GM08714 (cell line): ENCODE measurements around the gene CABCOCO1.

Source experiments
- H3K4me3 ChIP-seq: fragments of 200-500 bp; sonication (Bioruptor generic); 2 replicates; pipeline ENCODE4 v1.5.1; 2014; ENCODE audit warnings: mild to moderate bottlenecking, low read length, inconsistent platforms
- ZNF274 ChIP-seq: IDR thresholded peaks from 2 replicates; pipeline ENCODE4 v1.6.1; 2012; ENCODE audit warnings: mild to moderate bottlenecking, low read depth, low read length

CABCOCO1 gene

GRCh38 chr10:61632057-61632670 is 30.6 kb upstream of the CABCOCO1 start:
- no peak for TF ChIP-seq ZNF274

GRCh38 chr10:61633665-61634064 is 29.1 kb upstream of the CABCOCO1 start:
- no peak for TF ChIP-seq ZNF274
- no peak overlapping the region for H3K4me3 ChIP-seq

More at GRCh38 chr10:61632057-61632670, 30.6 kb upstream of the CABCOCO1 start:
- no peak overlapping the region for H3K4me3 ChIP-seq

GRCh38 chr10:61634746-61635145 is 28.0 kb upstream of the CABCOCO1 start:
- H3K4me3 ChIP-seq: no peak overlapping the region

GRCh38 chr10:61635471-61635870 is 27.3 kb upstream of the CABCOCO1 start:
- TF ChIP-seq ZNF274: no peak
- H3K4me3 ChIP-seq: no peak overlapping the region

More at GRCh38 chr10:61634746-61635145, 28.0 kb upstream of the CABCOCO1 start:
- TF ChIP-seq ZNF274: no peak

- no peak for TF ChIP-seq ZNF274
These were observed 26.8 kb upstream of the CABCOCO1 start for GRCh38 chr10:61635932-61636331.

GRCh38 chr10:61639952-61640351 is 22.8 kb upstream of the CABCOCO1 start:
- H3K4me3 ChIP-seq: no peak overlapping the region
- no peak for TF ChIP-seq ZNF274

More at GRCh38 chr10:61635932-61636331, 26.8 kb upstream of the CABCOCO1 start:
- no peak overlapping the region for H3K4me3 ChIP-seq

- H3K4me3 ChIP-seq: no peak overlapping the region
- no peak for TF ChIP-seq ZNF274
These were observed 21.9 kb upstream of the CABCOCO1 start for GRCh38 chr10:61640856-61641255.

GRCh38 chr10:61642150-61642571 is 20.6 kb upstream of the CABCOCO1 start:
- no peak overlapping the region for H3K4me3 ChIP-seq

GRCh38 chr10:61642676-61643075 is 20.1 kb upstream of the CABCOCO1 start:
- no peak overlapping the region for H3K4me3 ChIP-seq
- no peak for TF ChIP-seq ZNF274

More at GRCh38 chr10:61642150-61642571, 20.6 kb upstream of the CABCOCO1 start:
- no peak for TF ChIP-seq ZNF274

- no peak for TF ChIP-seq ZNF274
- no peak overlapping the region for H3K4me3 ChIP-seq
These were observed 19.4 kb upstream of the CABCOCO1 start for GRCh38 chr10:61643316-61643751.

- TF ChIP-seq ZNF274: no peak
- no peak overlapping the region for H3K4me3 ChIP-seq
These were observed 9.0 kb upstream of the CABCOCO1 start for GRCh38 chr10:61653699-61654098.

- H3K4me3 ChIP-seq: no peak overlapping the region
- TF ChIP-seq ZNF274: no peak
These were observed 7.3 kb upstream of the CABCOCO1 start for GRCh38 chr10:61655335-61655851.

GRCh38 chr10:61663466-61663865 is 737 bp downstream of the CABCOCO1 start:
- H3K4me3 ChIP-seq: no peak overlapping the region; the same call in 1 of the 2 replicates
- no peak for TF ChIP-seq ZNF274

GRCh38 chr10:61664985-61665384 is 2.3 kb downstream of the CABCOCO1 start:
- H3K4me3 ChIP-seq: no peak overlapping the region
- TF ChIP-seq ZNF274: no peak

GRCh38 chr10:61669161-61669725 is 6.5 kb downstream of the CABCOCO1 start:
- no peak for TF ChIP-seq ZNF274
- no peak overlapping the region for H3K4me3 ChIP-seq
